ENCODE data around the gene TXNDC9. TPM values are rescaled to one million over a fixed set of nuclear protein-coding genes. Genes with fewer than 3 reads are reported as not detected.

Gene TXNDC9
- total and polyA plus RNA-seq, 2 of the 8 experiments (the other 6 are each of a cell fraction or from before 2014, with no cell fraction given): 12.9 to 35.6 TPM

GRCh38 chr2:99342536-99342935 is 6.4 kb upstream of the TXNDC9 start (continued):
- no peak for TF ChIP-seq SIX5 (IDR thresholded peaks at IDR 0.05; ENCODE audit: low read depth, low read length)
